Hindlimb muscle (tissue), 1 donor: ENCODE data around the gene NUBPL. TPM values are rescaled to one million over a fixed set of nuclear protein-coding genes. Genes with fewer than 3 reads are reported as not detected.
"Not testable (repeated sequence)": the region's sequence is repeated elsewhere in the genome, so short reads cannot be mapped to it uniquely, and the experiment has no call there.

Experiments used
- DNase-seq: peaks from one replicate; pipeline ENCODE4 v3.0.0-alpha.2; 2013
- polyA plus RNA-seq: library from polyadenylated mRNA; unstranded; fragments of 120-200 nt; gene quantifications from one replicate; pipeline ENCODE4 v1.2.1, GENCODE V29; 2013; ENCODE audit not compliant: insufficient read length

The NUBPL gene
- polyA plus RNA-seq, 1 donor: 8.8 TPM

- DNase-seq: no peak
Measured at GRCh38 chr14:31749275-31749674, 188.1 kb downstream of the NUBPL start.

GRCh38 chr14:31751047-31751446 is 189.8 kb downstream of the NUBPL start:
- not testable (repeated sequence) for DNase-seq

GRCh38 chr14:31752867-31753661 is 191.9 kb downstream of the NUBPL start:
- DNase-seq: no peak

- no peak for DNase-seq
Measured at GRCh38 chr14:31758941-31759340, 197.7 kb downstream of the NUBPL start.

- no peak for DNase-seq
Measured at GRCh38 chr14:31760277-31760676, 199.1 kb downstream of the NUBPL start.

GRCh38 chr14:31761325-31761724 is 200.1 kb downstream of the NUBPL start:
- DNase-seq: no peak

- no peak for DNase-seq
Measured at GRCh38 chr14:31763041-31763440, 201.8 kb downstream of the NUBPL start.

- no peak for DNase-seq
Measured at GRCh38 chr14:31766315-31766892, 205.2 kb downstream of the NUBPL start.

GRCh38 chr14:31768355-31768754 is 207.2 kb downstream of the NUBPL start:
- no peak for DNase-seq

- no peak for DNase-seq
Measured at GRCh38 chr14:31770271-31770670, 209.1 kb downstream of the NUBPL start.

- no peak for DNase-seq
Measured at GRCh38 chr14:31774567-31774966, 213.4 kb downstream of the NUBPL start.

GRCh38 chr14:31777312-31777711 is 216.1 kb downstream of the NUBPL start:
- DNase-seq: no peak

GRCh38 chr14:31781578-31781977 is 220.4 kb downstream of the NUBPL start:
- no peak for DNase-seq

GRCh38 chr14:31785574-31785973 is 224.4 kb downstream of the NUBPL start:
- DNase-seq: no peak

- DNase-seq: no peak
Measured at GRCh38 chr14:31787377-31787776, 226.2 kb downstream of the NUBPL start.

GRCh38 chr14:31788340-31788739 is 227.1 kb downstream of the NUBPL start:
- no peak for DNase-seq

- DNase-seq: no peak
Measured at GRCh38 chr14:31792726-31793125, 231.5 kb downstream of the NUBPL start.

- not testable (repeated sequence) for DNase-seq
Measured at GRCh38 chr14:31797946-31798345, 236.7 kb downstream of the NUBPL start.

GRCh38 chr14:31802838-31803237 is 241.6 kb downstream of the NUBPL start:
- DNase-seq: no peak

GRCh38 chr14:31806249-31806648 is 245.0 kb downstream of the NUBPL start:
- no peak for DNase-seq

- DNase-seq: not testable (repeated sequence)
Measured at GRCh38 chr14:31811693-31812628, 250.8 kb downstream of the NUBPL start.

GRCh38 chr14:31813724-31814490 is 252.7 kb downstream of the NUBPL start:
- DNase-seq: not testable (repeated sequence)
